DOHH2 (cell line): ENCODE measurements around the gene ITPRIP.
A peak's percentile ranks its signal among the peaks of the same experiment; 100 is the strongest.

Experiments
- H3F3A ChIP-seq: fragments of 200-600 bp; sonication (generic), shearing (Covaris generic); 2 replicates; pipeline ENCODE4 v1.6.0; 2016; ENCODE audit warnings: antibody characterized with exemption, mild to moderate bottlenecking; ENCODE audit not compliant: control insufficient read depth, insufficient read depth
- H3K27ac ChIP-seq: fragments of 200-600 bp; sonication (generic); 2 replicates; pipeline ENCODE4 v1.5.1; 2014; ENCODE audit warnings: low read depth, mild to moderate bottlenecking, low read length, moderate library complexity
- H3K27me3 ChIP-seq: fragments of 200-600 bp; sonication (generic); 2 replicates; pipeline ENCODE4 v1.6.1; 2014; ENCODE audit warnings: mild to moderate bottlenecking, low read length, mixed read lengths; ENCODE audit not compliant: control insufficient read depth
- H3K36me3 ChIP-seq: fragments of 200-600 bp; sonication (generic); 2 replicates; pipeline ENCODE4 v1.6.1; 2014; ENCODE audit warnings: mild to moderate bottlenecking, low read length, moderate library complexity, mixed read lengths; ENCODE audit not compliant: control insufficient read depth
- H3K4me1 ChIP-seq: fragments of 200-600 bp; sonication (generic); 2 replicates; pipeline ENCODE4 v1.6.1; 2014; ENCODE audit warnings: mild to moderate bottlenecking, low read length, mixed read lengths; ENCODE audit not compliant: control insufficient read depth
- H3K4me2 ChIP-seq: fragments of 200-600 bp; sonication (generic); 2 replicates; pipeline ENCODE4 v1.6.0; 2014; ENCODE audit warnings: mild to moderate bottlenecking, low read length, moderate library complexity
- H3K4me3 ChIP-seq: fragments of 200-600 bp; sonication (generic); 2 replicates; pipeline ENCODE4 v1.5.1; 2014; ENCODE audit warnings: mild to moderate bottlenecking, low read length, mixed read lengths
- H3K79me2 ChIP-seq: fragments of 200-600 bp; sonication (generic); 2 replicates; pipeline ENCODE4 v1.6.1; 2014; ENCODE audit warnings: mild to moderate bottlenecking, low read length, mixed read lengths; ENCODE audit not compliant: control insufficient read depth
- H3K9me2 ChIP-seq: fragments of 200-600 bp; sonication (generic); replicated peaks from 2 replicates; pipeline ENCODE4 v1.6.1; 2014; ENCODE audit warnings: mild to moderate bottlenecking, low read length, mixed read lengths; ENCODE audit not compliant: control insufficient read depth
- H3K9me3 ChIP-seq: fragments of 200-600 bp; sonication (generic); 2 replicates; pipeline ENCODE4 v1.6.1; 2014; ENCODE audit warnings: antibody characterized with exemption, low read length, mixed read lengths; ENCODE audit not compliant: control insufficient read depth, insufficient read depth
- H4K20me1 ChIP-seq: fragments of 200-600 bp; sonication (generic); 2 replicates; pipeline ENCODE4 v1.6.0; 2014; ENCODE audit warnings: low read depth, mild to moderate bottlenecking, antibody characterized with exemption, low read length, moderate library complexity; ENCODE audit not compliant: control insufficient read depth, insufficient read depth
- CTCF ChIP-seq: fragments of 200-600 bp; sonication (generic); IDR thresholded peaks from one replicate; pipeline ENCODE4 v1.5.1; 2014; ENCODE audit warnings: antibody characterized with exemption, mild to moderate bottlenecking, low read depth, low read length; ENCODE audit not compliant: poor library complexity, severe bottlenecking
- EZH2phosphoT487 ChIP-seq: fragments of 200-600 bp; sonication (generic); IDR thresholded peaks from 2 replicates; pipeline ENCODE4 v1.6.1; 2017; ENCODE audit warnings: borderline replicate concordance, mild to moderate bottlenecking, antibody characterized with exemption, low read length, moderate library complexity, mixed read lengths

Gene ITPRIP

GRCh38 chr10:104317269-104317710 is 21.0 kb downstream of the ITPRIP start:
- Histone ChIP-seq H3K4me1 (peaks cover 39% of the 10 kb centered on the region), H3K9me3 (no peaks in the 10 kb centered on the region)

GRCh38 chr10:104316321-104317099 is 21.8 kb downstream of the ITPRIP start:
- Histone ChIP-seq H4K20me1 (peaks cover 33% of the 10 kb centered on the region; the same call in 1 of the 2 replicates), H3K79me2 (peaks cover 59% of the 10 kb centered on the region), H3K27me3 (no peaks in the 10 kb centered on the region), H3K9me3 (no peaks in the 10 kb centered on the region), H3K36me3 (peaks cover 47% of the 10 kb centered on the region), H3K9me2 (no peaks in the 10 kb centered on the region), H3K4me3 (no peak overlapping the region), H3K4me2 (no peak overlapping the region), H3K27ac (no peak overlapping the region), H3K4me1 (peaks cover 32% of the 10 kb centered on the region), H3F3A (no peaks in the 10 kb centered on the region)
- no peak for TF ChIP-seq CTCF
- TF ChIP-seq EZH2phosphoT487: no peak

More at GRCh38 chr10:104317269-104317710, 21.0 kb downstream of the ITPRIP start:
- H3F3A ChIP-seq: no peaks in the 10 kb centered on the region
- H3K79me2 ChIP-seq: peaks cover 67% of the 10 kb centered on the region
- H3K4me2 ChIP-seq: peak overlapping the region; percentile 51
- H3K36me3 ChIP-seq: peaks cover 43% of the 10 kb centered on the region
- peak overlapping the region; percentile 18; the same call in 1 of the 2 replicates for H3K4me3 ChIP-seq
- H3K27me3 ChIP-seq: no peaks in the 10 kb centered on the region
- no peaks in the 10 kb centered on the region for H3K9me2 ChIP-seq
- TF ChIP-seq EZH2phosphoT487: no peak
- no peak for TF ChIP-seq CTCF
- no peak overlapping the region for H3K27ac ChIP-seq
- H4K20me1 ChIP-seq: peaks cover 37% of the 10 kb centered on the region; the same call in 1 of the 2 replicates

- TF ChIP-seq EZH2phosphoT487 (no peak), CTCF (no peak)
- no peak overlapping the region for H3K27ac ChIP-seq
- H3K9me2 ChIP-seq: no peaks in the 10 kb centered on the region
- peaks cover 24% of the 10 kb centered on the region; the same call in 1 of the 2 replicates for H4K20me1 ChIP-seq
- H3F3A ChIP-seq: no peaks in the 10 kb centered on the region
- no peak overlapping the region for H3K4me2 ChIP-seq
- H3K4me3 ChIP-seq: no peak overlapping the region
- H3K9me3 ChIP-seq: no peaks in the 10 kb centered on the region
- H3K27me3 ChIP-seq: no peaks in the 10 kb centered on the region
- H3K4me1 ChIP-seq: peaks cover 28% of the 10 kb centered on the region
- peaks cover 49% of the 10 kb centered on the region for H3K79me2 ChIP-seq
- peaks cover 47% of the 10 kb centered on the region for H3K36me3 ChIP-seq
Measured at GRCh38 chr10:104315486-104315921, 22.8 kb downstream of the ITPRIP start.
